IMR-90 (cell line): ENCODE results near the gene CDR2. TPM values are rescaled to one million over a fixed set of nuclear protein-coding genes. Genes with fewer than 3 reads are reported as not detected.

Source experiments
- ATAC-seq: fragments of 200-7000 bp; cut with Tn5 transposase; 2 replicates; pipeline ENCODE4 v1.9.1; 2020; ENCODE audit warnings: low read depth, mild to moderate bottlenecking, moderate library complexity
- BruUV-seq: library from RNA; stranded (reverse); fragments of 400-500 nt; replicated peaks from 2 replicates; lab custom pipeline; 2021; lab: Mats Ljungman, UMichigan
- CTCF ChIA-PET: fragments of 300-600 bp; formaldehyde crosslinking; extraction: SDS; loops from one replicate; lab custom pipeline; 2021; ENCODE audit warnings: antibody characterized with exemption; lab: Yijun Ruan, JAX
- POLR2A ChIA-PET: fragments of 300-600 bp; sonication (Branson Sonifier 250); formaldehyde crosslinking; loops from one replicate; lab custom pipeline; 2022; ENCODE audit warnings: antibody characterized with exemption; ENCODE audit not compliant: unreplicated experiment; lab: Charles Lee
- DNase-seq: peaks from one replicate; pipeline ENCODE4 v3.0.0; 2013
- H2AFZ ChIP-seq: replicated peaks from 2 replicates; pipeline ENCODE3; 2013; ENCODE audit warnings: low read length, mild to moderate bottlenecking; ENCODE audit not compliant: poor library complexity
- H2AK5ac ChIP-seq: 2 replicates; pipeline ENCODE4 v1.6.1; 2013; ENCODE audit warnings: low read depth, low read length, inconsistent platforms
- H2AK9ac ChIP-seq: replicated peaks from 2 replicates; pipeline ENCODE3; 2013; ENCODE audit warnings: mild to moderate bottlenecking, low read depth, low read length, moderate library complexity; ENCODE audit not compliant: poor library complexity
- H2BK120ac ChIP-seq: 2 replicates; pipeline ENCODE4 v1.6.1; 2013; ENCODE audit warnings: low read depth, low read length, inconsistent platforms
- H2BK15ac ChIP-seq: 3 replicates; pipeline ENCODE4 v1.6.1; 2013; ENCODE audit warnings: low read depth, low read length, inconsistent platforms
- H2BK20ac ChIP-seq: 2 replicates; pipeline ENCODE4 v1.6.1; 2013; ENCODE audit warnings: low read depth, mild to moderate bottlenecking, inconsistent platforms, low read length, moderate library complexity
- H2BK5ac ChIP-seq: 2 replicates; pipeline ENCODE4 v1.6.1; 2013; ENCODE audit warnings: mild to moderate bottlenecking, low read depth, low read length, inconsistent platforms; ENCODE audit not compliant: poor library complexity, severe bottlenecking
- H3K14ac ChIP-seq: replicated peaks from 2 replicates; pipeline ENCODE4 v1.6.1; 2013; ENCODE audit warnings: low read depth, low read length, inconsistent platforms
- H3K18ac ChIP-seq: 2 replicates; pipeline ENCODE4 v1.6.1; 2013; ENCODE audit warnings: low read depth, low read length, control low read depth
- H3K23ac ChIP-seq: 2 replicates; pipeline ENCODE4 v1.6.1; 2013; ENCODE audit warnings: low read depth, low read length, inconsistent platforms
- H3K27ac ChIP-seq: 2 replicates; pipeline ENCODE4 v1.5.1; 2013; ENCODE audit warnings: mild to moderate bottlenecking, control low read depth, low read length; ENCODE audit not compliant: insufficient read depth
- H3K27me3 ChIP-seq: 2 replicates; pipeline ENCODE4 v1.6.1; 2013; ENCODE audit warnings: low read length; ENCODE audit not compliant: control insufficient read depth, insufficient read depth
- H3K36me3 ChIP-seq: 2 replicates; pipeline ENCODE4 v1.6.1; 2013; ENCODE audit warnings: low read length, mixed read lengths; ENCODE audit not compliant: control insufficient read depth, insufficient read depth
- H3K4ac ChIP-seq: 2 replicates; pipeline ENCODE4 v1.6.1; 2013; ENCODE audit warnings: low read depth, low read length, inconsistent platforms
- H3K4me1 ChIP-seq: 2 replicates; pipeline ENCODE4 v1.6.1; 2013; ENCODE audit warnings: low read length, mixed read lengths; ENCODE audit not compliant: control insufficient read depth, insufficient read depth
- H3K4me2 ChIP-seq: 2 replicates; pipeline ENCODE4 v1.6.1; 2013; ENCODE audit warnings: low read depth, mild to moderate bottlenecking, control low read depth, low read length, moderate library complexity
- H3K4me3 ChIP-seq: 2 replicates; pipeline ENCODE4 v1.5.1; 2013; ENCODE audit warnings: low read depth, mild to moderate bottlenecking, control low read depth, low read length, moderate library complexity; ENCODE audit not compliant: insufficient read depth
- H3K56ac ChIP-seq: 2 replicates; pipeline ENCODE4 v1.6.1; 2013; ENCODE audit warnings: low read length, inconsistent platforms; ENCODE audit not compliant: insufficient read depth; ENCODE audit errors: extremely low read depth
- H3K79me1 ChIP-seq, 2 experiments: 2 replicates each; pipeline ENCODE4 v1.6.1; 2013; ENCODE audit warnings: low read length in 2 of 2, inconsistent platforms in 1 of 2, low read depth in 1 of 2
- H3K9ac ChIP-seq: 2 replicates; pipeline ENCODE4 v1.6.1; 2013; ENCODE audit warnings: low read depth, low read length, control low read depth
- H3K9me1 ChIP-seq: 2 replicates; pipeline ENCODE4 v1.6.1; 2013; ENCODE audit warnings: low read length, inconsistent platforms; ENCODE audit not compliant: insufficient read depth
- H3K9me3 ChIP-seq: 2 replicates; pipeline ENCODE4 v1.6.1; 2013; ENCODE audit warnings: low read length; ENCODE audit not compliant: control insufficient read depth, insufficient read depth
- H4K20me1 ChIP-seq: 2 replicates; pipeline ENCODE4 v1.6.1; 2013; ENCODE audit warnings: low read length, inconsistent platforms; ENCODE audit not compliant: insufficient read depth
- H4K5ac ChIP-seq: 2 replicates; pipeline ENCODE4 v1.6.1; 2013; ENCODE audit warnings: mild to moderate bottlenecking, low read depth, low read length, control low read depth
- H4K8ac ChIP-seq, 2 experiments: 2 replicates each; pipeline ENCODE4 v1.6.1; 2013; ENCODE audit warnings: low read depth in 2 of 2, low read length in 2 of 2, control low read depth in 1 of 2, inconsistent platforms in 1 of 2
- H4K91ac ChIP-seq: 2 replicates; pipeline ENCODE4 v1.6.1; 2013; ENCODE audit warnings: low read depth, low read length, inconsistent platforms; ENCODE audit not compliant: insufficient read depth
- CHD1 ChIP-seq: IDR thresholded peaks from 2 replicates; pipeline ENCODE4 v1.6.1; 2012; ENCODE audit warnings: low read depth, low read length, improper control_type of control experiment
- FOS ChIP-seq: fragments of 150-350 bp; IDR thresholded peaks from 2 replicates; pipeline ENCODE4 v1.6.1; 2016; ENCODE audit warnings: low read depth, low read length
- MAFK ChIP-seq: IDR thresholded peaks from 2 replicates; pipeline ENCODE4 v1.6.1; 2012; ENCODE audit warnings: low read depth, low read length, improper control_type of control experiment
- MAZ ChIP-seq: IDR thresholded peaks from 2 replicates; pipeline ENCODE4 v1.6.1; 2012; ENCODE audit warnings: low read depth, mild to moderate bottlenecking, low read length, improper control_type of control experiment, moderate library complexity, borderline replicate concordance
- MXI1 ChIP-seq: IDR thresholded peaks from 2 replicates; pipeline ENCODE4 v1.6.1; 2012; ENCODE audit warnings: low read depth, mild to moderate bottlenecking, low read length, moderate library complexity, borderline replicate concordance
- POLR2A ChIP-seq: IDR thresholded peaks from 2 replicates; pipeline ENCODE4 v1.6.1; 2012; ENCODE audit warnings: mild to moderate bottlenecking, low read depth, low read length
- RAD21 ChIP-seq: IDR thresholded peaks from 2 replicates; pipeline ENCODE4 v1.6.1; 2012; ENCODE audit warnings: low read length, improper control_type of control experiment
- RCOR1 ChIP-seq: IDR thresholded peaks from 2 replicates; pipeline ENCODE4 v1.6.1; 2012; ENCODE audit warnings: mild to moderate bottlenecking, low read length, improper control_type of control experiment; ENCODE audit not compliant: insufficient replicate concordance
- SMC3 ChIP-seq: fragments of 150-350 bp; IDR thresholded peaks from 2 replicates; pipeline ENCODE4 v1.6.1; 2016; ENCODE audit warnings: low read depth, mild to moderate bottlenecking, antibody characterized with exemption, low read length, moderate library complexity
- USF2 ChIP-seq: fragments of 150-350 bp; IDR thresholded peaks from 2 replicates; pipeline ENCODE4 v1.6.1; 2017; ENCODE audit warnings: mild to moderate bottlenecking, antibody characterized with exemption, low read length, low read depth
- WGBS, 2 experiments: methylation state at CpG; one replicate each; pipeline versions ENCODE4 v1.1.5 to v1.1.7; 2013; ENCODE audit warnings: missing lambda C conversion rate in 2 of 2; ENCODE audit not compliant: insufficient read length in 1 of 2; ENCODE audit errors: extremely low coverage in 2 of 2; 5-methylcytosine and 5-hydroxymethylcytosine counted together
- dilution Hi-C: fragments of 300-500 bp; cut with HindIII; formaldehyde crosslinking; loops from one replicate; pipeline ENCODE4 v1.14.3; 2018; ENCODE audit warnings: low sequenced_read_pairs; ENCODE audit not compliant: unreplicated experiment
- in situ Hi-C: fragments of 300-500 bp; cut with MboI; formaldehyde crosslinking; loops from 3 replicates; pipeline ENCODE4 v1.14.3; 2019; ENCODE audit warnings: low sequenced_read_pairs, inconsistent platforms, mixed read lengths
- intact Hi-C: fragments of 100-400 bp; cut with micrococcal nuclease; formaldehyde crosslinking; loops from 2 replicates; pipeline ENCODE4 v1.10.0; 2022
- polyA plus RNA-seq, 3 experiments: library from polyadenylated mRNA; depleted of rRNA; stranded (reverse); fragments of >200 nt; gene quantifications; 2 replicates each; pipeline ENCODE4 v1.2.3, GENCODE V29; 2012; ENCODE audit warnings: low replicate concordance in 1 of 3
- total RNA-seq: library from RNA; depleted of rRNA; stranded (reverse); fragments of >200 nt; gene quantifications from 2 replicates; pipeline ENCODE4 v1.2.3, GENCODE V29; 2012

The CDR2 gene
- total and polyA plus RNA-seq, 2 of the 4 experiments (the other 2 are of a cell fraction), result 37.7 to 48.4 TPM

GRCh38 chr16:22327446-22327775, 47.0 kb downstream of the CDR2 start:
- H3K4me1 ChIP-seq, result no peaks in the 10 kb centered on the region
- H2BK5ac ChIP-seq, result no peak overlapping the region
- no peak overlapping the region for H2AFZ ChIP-seq
- H2AK5ac ChIP-seq, result no peak overlapping the region
- no peak overlapping the region for H3K56ac ChIP-seq
- no CpG with 5 or more reads among the region's 6 CpGs for WGBS, 2 experiments
- DNase-seq, result no peak
- H4K20me1 ChIP-seq, result peaks cover 8% of the 10 kb centered on the region; the same call in 1 of the 2 replicates
- H2BK15ac ChIP-seq, result no peak overlapping the region
- no peak for ATAC-seq
- H2AK9ac ChIP-seq, result no peak overlapping the region
- in situ Hi-C loops (loop anchor here (25.0 kb wide), 1 partner anchor 1165 kb away; the partner anchor contains the start of genes DNAH3 and LDAF1), intact Hi-C loops (no loop called here), dilution Hi-C loops (no loop called here)
- H3K9ac ChIP-seq, result no peak overlapping the region
- no peaks in the 10 kb centered on the region for H3K27me3 ChIP-seq
- H3K79me1 ChIP-seq, result peaks cover 16 to 35% of the 10 kb centered on the region in 2 experiments
- H2BK120ac ChIP-seq, result no peak overlapping the region
- no peak overlapping the region for H2BK20ac ChIP-seq
- no TSS peak for BruUV-seq
- H4K5ac ChIP-seq, result no peak overlapping the region
- H3K36me3 ChIP-seq, result peaks cover 62% of the 10 kb centered on the region
- peaks cover 3% of the 10 kb centered on the region; the same call in 1 of the 2 replicates for H3K9me1 ChIP-seq
- H3K4ac ChIP-seq, result no peak overlapping the region
- CTCF ChIA-PET, result no interaction called here
- no peak overlapping the region for H4K91ac ChIP-seq
- no peak overlapping the region for H3K18ac ChIP-seq
- no peak overlapping the region for H3K27ac ChIP-seq
- no peak overlapping the region for H4K8ac ChIP-seq
- H3K4me3 ChIP-seq, result no peak overlapping the region
- no peak for TF ChIP-seq RCOR1
- TF ChIP-seq RAD21, result no peak
- no peak for TF ChIP-seq MAZ
- TF ChIP-seq POLR2A, result no peak
- TF ChIP-seq USF2, result no peak
- no peak for TF ChIP-seq SMC3
- TF ChIP-seq MXI1, result no peak
- no peak for TF ChIP-seq FOS
- TF ChIP-seq MAFK, result no peak
- no peak for TF ChIP-seq CHD1
- POLR2A ChIA-PET, result no interaction called here
- H3K14ac ChIP-seq, result no peak overlapping the region
- H3K4me2 ChIP-seq, result no peak overlapping the region
- no peak overlapping the region for H3K23ac ChIP-seq
- no peaks in the 10 kb centered on the region for H3K9me3 ChIP-seq
